HG02759 (cell line): ENCODE measurements around the gene NRAP.

Experiments used
- ATAC-seq: cut with Tn5 transposase; IDR thresholded peaks from one replicate; pipeline ENCODE4 v1.9.1; 2021; ENCODE audit warnings: mild to moderate bottlenecking, moderate library complexity; ENCODE audit not compliant: unreplicated experiment

NRAP gene

DNA sequence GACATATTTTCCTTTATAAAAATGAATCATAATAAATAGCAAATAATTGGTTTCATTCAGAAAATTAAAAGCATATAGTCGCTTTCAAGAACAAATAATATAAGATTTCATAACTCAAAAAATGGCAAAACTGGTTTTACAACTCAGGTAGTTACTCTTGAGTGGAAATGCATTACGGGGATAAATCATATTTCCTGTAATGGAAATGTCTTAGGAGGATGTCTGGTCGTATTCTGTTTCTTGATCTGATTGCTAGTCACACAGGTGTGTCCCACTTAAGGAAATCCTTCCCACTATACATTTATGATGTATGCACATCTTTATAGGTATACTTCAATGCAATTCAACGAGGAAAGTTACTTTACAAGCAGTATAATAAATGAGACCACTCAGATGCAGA is 20.7 kb downstream of the NRAP start:
- no peak for ATAC-seq

DNA sequence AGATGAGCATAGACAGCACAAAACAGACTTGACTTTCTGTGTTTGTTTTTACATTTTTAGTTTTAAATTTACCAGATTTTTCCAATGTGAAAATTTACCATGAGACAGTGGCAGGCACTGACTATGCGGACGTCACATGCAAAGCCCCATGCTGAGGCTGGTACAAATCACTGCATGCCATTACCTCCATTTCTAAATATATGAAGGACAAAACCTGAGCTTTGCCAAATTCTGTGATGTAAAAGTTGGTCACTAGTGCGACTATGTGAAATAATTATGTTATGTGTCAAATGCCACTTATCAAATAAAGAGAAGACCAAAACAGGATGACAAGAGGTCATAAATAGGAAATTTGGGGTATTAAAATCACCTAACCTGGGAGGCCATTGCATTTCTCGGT is 22.1 kb downstream of the NRAP start:
- ATAC-seq, result no peak

DNA sequence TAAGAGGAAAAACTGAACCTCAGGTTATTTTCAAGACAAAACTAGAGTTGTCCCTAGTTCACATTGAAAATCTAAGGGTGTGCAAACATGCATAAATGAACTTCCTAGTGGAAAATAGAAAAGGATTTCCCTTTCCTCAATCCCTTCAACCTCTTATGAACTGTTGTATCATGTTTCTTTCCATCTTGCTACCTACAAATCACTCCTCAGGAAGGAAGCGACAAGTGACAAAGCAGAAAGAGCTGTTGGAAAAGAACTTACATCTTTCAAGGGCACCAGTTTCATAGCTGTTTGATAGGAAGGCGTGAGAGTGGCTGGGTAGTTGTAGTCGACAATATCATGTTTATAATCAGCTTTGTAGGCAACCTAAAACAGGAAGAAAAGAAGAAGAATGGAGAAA is 23.9 kb downstream of the NRAP start:
- no peak for ATAC-seq

DNA sequence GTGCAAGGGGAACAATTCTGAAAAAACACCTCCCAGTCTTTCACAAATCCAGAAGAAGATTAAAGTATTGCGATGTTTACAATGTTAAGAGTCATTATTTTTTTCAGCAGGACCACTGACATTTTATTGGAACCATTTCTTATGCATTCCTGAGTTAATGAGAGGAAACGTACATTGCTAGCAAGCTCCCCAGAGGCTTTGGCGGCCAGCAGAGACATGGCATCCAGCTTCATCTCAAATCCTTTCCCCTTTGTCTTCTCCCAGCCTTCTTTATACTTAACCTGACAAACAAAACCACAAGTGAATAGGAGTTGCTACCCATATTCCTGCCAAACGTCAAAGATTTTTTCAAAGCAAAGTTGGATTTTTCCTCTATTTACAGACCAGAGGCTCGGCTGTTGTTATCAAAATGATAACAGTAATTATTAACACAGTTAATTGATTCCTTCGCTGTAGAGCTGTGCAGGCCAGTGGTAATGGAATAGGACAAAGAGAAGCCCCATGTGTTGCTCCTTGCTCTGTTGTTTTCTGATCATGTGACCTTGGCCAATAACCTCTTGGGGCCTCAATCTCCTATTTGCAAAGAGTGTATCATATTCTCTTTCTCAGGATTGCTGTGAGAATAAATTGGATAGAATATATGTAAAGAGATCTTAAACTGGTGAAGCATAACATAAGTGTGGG is 32.0 kb downstream of the NRAP start:
- no peak for ATAC-seq

DNA sequence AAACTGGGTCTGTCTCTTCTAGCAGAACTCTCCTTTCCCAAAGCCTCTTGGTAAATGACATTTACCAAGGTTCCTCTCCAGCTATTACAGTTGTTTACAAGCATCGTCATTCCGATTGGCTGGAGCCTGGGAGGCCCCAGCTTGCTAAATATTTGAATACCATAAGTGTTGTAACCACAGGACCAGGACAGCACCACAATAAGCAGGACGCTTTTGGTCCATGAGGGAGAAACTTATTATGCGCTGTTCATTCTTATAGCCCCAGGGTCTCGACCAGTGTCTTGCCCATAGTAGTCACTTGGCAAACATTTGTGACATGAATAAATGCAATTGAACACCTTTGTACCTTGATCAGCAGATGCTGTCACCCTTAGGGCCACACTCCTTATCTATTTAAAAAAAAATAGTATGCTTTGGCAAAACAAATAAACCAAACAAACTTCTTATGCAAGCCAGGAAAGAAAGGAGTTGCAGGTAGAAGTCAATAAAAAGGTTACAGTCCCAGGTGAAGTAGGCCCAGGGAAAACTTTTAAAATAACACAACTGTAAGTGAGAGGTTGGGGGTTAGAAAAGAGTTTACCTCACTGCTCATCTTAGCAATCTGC is 32.8 kb downstream of the NRAP start:
- no peak for ATAC-seq

DNA sequence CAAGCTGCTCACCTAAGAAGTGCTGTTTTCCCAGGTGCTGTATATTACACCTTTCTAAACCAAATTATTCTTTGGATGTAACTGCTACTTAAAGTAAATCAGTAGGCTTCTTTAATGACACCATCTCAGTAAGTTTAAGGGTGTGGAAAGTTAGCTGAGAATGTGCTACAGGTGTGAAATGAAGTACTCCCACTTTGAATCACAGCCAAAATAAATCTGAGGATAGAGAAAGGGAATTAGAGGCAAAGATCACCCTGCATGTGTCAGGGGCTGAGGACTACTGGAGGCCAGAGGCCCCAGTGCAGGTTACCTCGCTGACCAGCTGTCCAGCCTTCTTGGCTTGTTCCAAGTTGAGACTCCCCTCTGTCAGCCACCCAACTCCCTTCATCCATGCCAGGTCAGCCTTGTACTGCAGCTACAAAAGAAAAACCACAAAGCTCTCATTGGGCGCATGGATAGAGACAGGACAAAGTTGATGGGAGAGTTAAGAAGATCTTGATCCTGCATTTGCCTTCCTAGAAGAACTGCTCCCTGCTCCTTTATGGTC is 35.2 kb downstream of the NRAP start:
- ATAC-seq, result no peak

DNA sequence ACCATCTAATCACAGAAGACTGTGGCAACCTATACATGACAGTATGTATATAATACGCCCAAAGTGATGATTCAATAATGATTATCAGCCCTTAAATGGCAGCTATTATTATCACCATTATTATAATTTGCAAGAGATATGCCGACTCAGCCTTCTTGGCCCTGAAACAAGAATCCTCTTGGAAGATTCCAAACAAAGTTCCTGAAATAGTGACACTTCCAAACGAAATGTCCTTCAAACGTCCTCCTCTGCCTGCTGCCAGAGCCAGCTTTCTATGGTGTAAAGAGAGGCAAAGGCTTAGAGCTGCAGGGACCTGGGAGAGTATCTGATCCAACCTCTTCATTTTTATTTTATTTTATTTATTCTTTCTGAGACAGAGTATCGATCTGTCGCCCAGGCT is 36.0 kb downstream of the NRAP start:
- ATAC-seq, result no peak

DNA sequence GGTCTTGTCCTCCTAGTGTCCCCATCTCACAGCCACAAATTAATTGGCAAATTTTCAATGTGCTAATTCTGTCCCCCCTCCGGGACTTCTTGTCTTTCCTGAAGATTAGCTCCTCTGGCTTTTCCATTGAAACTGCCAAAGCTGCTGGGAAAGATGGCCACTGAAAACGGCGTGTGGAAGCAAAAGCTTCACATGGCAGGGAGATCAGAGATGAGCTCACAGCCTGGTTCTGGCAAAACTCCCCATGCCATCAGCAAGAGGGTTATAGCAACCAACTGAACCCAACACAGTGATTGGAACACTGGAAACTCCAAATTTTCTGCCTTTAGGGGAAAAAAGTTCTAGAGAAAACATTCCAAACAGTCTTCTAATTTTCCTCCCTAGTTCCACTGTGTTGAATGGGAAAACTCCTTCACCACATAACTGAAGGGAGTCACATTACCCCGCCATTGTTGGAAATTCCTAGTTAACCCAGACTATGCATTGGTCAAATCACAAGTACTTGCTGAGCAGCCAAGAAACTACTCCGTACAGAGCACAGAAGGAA is 37.0 kb downstream of the NRAP start:
- ATAC-seq, result no peak

DNA sequence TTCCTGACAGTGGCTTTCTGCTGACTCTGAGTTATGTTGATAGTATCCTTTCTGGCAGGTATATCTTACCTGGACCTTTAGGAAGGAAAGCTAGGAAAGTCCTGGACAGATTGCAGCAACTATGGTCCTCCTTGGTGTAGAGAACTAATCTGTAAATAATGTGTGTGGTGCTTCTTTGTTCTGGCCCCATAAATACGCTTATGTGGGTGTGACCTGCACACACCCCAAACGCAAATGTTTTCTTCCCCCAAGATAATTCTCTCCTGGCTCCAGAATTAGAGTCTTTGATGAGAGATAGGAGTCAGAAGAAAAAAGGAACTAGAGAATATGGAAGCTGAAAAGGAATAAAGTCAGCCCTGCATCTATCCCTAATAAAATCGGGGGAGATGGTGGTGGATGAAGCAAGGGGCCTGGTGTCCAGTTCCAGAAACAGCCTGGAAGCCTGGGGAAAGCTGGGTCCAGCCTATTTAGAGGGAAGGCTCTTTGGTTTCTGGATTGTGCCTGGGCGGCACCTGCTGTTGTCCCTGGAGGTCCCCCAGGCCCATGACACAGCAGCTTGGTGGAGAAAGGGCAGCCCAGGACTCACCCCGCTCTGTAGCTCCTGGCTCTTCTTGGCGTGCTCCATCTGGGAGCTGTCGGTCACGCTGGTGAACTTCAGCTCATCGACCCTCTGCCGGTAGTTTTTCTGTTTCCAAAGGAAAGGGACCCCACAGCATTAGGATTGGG is 38.2 kb downstream of the NRAP start:
- no peak for ATAC-seq

DNA sequence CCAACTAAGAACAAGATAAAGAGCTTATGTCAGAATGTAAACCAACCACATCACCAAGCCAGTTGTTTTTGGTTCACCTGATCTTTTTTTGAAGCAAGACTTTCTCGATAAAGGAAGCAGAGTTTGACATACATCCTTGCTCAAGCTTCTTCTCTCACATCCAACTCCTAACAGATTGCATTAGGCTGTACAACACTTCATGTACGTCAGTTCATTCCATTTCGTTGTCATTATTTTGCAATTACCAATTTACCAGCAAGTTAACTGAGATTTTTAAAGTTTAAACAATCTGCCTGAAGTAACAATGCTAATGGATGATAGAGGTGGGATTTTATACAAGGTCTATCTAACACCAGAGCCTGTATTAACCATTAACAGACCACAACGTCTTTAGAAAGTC is 41.0 kb downstream of the NRAP start:
- no peak for ATAC-seq

DNA sequence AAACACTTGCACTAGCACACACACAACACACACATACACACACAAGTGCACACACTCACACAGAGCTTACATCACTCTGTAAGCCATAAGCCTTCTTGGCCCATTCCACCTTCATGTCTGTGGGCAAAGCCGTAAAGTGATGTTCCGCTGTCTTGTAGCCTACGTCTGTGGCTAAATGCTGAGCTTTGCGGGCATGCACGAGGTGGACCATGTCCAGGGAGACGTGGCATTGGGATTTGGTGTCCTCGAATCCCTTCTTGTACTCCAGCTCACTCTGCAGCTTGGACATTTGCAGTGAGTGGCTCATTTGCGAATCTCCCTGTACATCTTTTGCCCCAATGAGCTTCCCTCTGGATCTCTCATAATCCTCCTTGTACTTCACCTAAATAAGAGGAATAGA is 42.0 kb downstream of the NRAP start:
- no peak for ATAC-seq

DNA sequence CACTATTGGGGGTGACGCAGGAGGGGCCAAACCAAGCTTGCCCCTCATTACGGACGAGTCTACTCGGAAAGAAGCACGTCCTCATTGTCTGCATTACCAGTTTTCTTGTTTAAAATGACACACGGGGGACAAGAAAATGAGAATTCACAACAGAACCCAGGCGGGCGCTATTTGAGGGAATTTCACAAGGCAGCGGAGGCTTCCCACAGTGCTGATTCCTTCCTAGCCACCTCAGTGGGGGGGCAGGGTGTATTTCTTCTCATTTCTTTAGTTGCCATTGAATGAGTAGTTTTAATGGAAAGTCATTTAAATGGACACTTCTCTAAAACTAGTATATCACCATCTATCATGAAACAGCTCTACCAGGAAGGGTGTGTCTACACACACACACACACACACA is 42.9 kb downstream of the NRAP start:
- ATAC-seq, result no peak

DNA sequence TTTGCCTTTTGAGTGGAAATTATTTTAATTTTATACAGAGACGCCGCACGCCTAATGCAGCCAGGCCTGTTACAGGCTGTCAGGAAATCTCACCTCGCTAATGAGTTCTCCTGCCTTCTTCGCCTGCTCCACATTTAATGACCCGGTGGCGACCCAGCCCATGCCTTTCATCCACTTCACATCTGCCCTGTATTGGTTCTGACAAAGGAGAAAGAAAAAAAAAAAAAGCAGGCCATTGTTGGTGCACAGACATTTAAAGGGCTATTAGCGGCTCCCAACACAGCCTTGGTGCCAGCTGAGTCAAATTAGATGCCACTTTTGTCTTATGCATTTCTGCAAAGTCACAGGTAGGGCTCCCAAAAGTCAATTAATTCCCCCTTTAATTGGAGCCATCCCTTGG is 43.3 kb downstream of the NRAP start:
- ATAC-seq, result no peak

DNA sequence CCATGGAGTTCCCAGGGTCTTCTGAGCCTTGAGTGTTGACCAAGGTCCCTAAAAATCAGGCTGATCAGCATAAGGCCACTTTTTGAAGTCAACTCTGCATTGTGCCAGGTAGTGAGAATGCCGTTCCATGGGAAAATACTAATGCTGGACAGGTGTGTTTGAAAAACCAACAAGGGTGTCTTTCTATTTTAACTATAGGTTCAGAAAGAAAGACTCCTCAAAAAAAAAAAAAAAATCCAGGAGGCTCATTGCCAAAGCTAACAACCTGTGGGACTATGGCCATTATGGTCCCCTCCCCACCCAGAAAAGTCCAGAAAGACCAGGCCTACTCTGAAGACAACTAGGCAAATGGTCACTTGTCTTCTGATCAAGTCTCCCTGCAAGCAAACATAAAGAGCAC is 44.4 kb downstream of the NRAP start:
- no peak for ATAC-seq

DNA sequence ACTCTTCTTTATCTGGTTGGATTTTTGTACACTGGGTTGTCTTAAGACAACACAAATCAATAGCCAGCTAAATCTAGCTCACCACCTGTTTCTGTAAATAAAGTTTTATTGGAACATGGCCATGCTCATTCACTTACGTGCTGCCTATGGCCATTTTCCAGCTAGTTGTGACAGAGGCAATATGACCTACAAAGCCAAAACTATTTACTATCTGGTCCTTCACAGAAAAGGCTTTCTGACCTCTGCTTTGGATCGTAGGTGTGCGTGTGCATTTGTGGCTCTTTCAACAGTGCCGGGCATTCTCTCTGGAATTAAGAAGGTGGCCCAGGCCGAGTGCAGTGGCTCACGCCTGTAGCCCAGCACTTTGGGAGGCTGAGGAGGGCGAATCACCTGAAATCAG is 45.5 kb downstream of the NRAP start:
- ATAC-seq, result no peak

DNA sequence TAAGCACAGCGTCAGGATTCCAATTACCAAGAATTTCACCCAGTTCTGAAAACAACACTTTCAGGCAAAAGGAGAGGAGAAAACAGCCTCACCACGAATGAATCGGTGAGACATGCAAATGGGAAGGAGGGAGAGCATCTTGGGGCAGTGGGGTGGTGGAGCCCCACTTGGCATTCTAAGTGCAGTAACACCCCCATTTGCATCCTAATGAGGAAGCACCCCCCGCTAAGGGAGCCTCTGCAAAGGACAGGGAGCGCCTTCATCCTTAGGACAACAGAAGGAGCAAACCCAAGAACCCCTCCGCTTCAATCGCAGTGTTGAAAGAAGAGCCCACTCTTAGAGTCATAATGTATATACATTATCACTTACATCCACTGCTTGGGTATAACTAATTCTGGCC is 46.8 kb downstream of the NRAP start:
- ATAC-seq, result no peak

DNA sequence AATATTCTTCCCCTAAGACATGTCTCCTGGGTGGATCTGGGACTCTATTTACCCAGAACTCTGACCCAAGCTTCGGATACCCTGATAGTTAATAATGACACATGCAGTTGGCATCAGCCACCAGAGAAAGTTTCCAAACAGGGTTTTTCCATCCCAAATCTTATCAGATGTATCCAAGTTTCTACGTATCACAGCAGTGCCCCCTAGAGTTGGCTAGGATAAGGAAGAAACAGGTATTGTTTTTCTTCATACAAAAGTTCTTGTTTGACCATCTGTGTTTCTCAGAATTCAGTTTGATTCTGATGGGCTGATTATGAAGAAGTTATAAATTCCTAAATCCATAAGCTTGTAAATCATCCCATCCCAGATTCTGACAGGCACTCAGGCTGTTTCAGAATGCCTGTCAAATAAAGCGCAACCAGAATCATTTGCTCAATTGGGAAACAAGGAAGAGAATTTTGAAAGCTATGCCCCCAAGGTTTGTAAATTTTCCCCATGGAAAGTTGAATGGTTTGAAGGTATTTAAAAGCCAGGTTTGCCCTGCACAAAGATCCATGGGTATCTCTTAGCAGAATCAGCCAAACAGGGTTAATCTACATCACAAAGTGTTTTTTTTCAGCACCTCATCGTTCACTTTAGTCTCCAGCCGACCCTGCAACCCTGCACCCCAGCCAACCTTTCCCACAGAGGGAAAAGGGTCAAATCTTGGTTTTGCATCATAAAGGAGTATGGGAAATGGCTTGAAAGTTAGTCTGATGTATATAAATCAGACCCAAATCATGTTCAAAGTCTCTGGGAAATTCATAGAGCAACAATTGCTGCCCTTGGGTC is 47.4 kb downstream of the NRAP start:
- ATAC-seq, result no peak

DNA sequence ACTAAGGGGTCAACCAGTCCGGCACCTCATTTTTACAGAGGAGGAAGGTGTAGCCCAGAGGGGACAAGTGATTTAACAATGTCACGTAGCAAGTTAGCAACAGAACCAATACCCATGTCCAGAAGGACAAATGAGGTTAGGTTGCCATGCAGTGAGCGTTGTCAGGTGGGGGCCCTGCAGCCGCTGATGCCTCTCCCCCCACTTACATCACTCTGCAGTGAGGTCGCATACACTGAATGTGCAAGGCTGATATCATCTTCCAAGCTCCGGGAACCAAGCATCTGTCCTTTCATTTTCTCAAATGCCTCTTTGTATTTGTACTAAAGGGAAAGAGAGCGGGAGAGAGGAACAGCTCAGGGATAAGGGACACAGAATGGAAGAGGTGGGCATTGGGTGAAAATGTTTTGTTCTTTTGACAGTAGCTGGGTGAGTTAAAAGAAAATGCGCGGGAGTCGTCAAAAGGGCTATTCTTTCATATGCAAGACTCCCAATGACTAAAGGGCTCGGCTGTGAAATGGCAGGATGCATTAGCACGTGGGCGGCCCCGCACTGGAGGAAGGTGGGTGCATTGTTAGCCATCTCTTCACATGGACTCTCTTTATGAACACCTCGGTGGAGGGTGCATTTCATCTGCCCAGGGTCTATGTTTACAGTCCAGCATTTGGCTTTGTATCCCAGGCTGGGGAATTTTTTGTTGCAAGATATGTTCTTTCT is 49.7 kb downstream of the NRAP start:
- ATAC-seq, result no peak

DNA sequence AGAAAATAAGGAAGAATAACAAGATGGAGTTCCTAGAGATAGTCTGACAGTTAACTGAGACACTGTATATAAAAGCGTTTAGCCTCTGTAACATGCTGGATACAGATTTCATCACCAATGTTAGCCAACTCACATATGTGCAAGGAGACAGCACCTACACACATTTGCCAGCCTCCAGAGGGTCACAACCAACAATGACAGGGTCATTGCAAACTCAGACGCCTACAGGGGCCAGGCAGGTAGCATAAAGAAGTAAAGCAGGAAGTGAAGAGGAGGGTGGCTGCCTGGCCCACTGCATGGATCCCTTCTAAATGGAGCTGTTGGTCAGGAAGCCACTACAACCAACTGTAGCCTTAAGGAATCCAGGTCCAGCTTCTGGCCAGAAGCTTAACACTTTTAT is 50.4 kb downstream of the NRAP start:
- ATAC-seq, result no peak

DNA sequence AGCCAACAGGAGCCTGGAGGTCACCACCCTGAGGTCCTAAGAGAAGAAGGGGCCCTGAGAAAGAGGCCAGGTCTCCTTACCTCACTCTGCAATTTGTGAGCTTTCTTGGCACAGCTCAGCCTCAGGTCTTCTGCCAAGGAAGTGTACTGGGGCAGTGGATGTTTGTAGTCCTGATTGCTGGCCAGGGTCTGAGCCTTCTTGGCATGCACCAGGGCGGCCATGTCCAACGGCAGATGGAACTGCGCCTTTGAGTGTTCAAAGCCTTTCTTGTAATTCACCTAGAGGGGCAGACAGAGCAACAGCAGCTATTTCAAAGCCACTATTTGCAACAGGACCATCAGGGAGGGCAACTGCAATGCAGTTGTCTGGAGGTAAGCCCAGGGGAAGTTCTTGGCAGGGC is 51.7 kb downstream of the NRAP start:
- ATAC-seq, result no peak
